Measurements from ENCODE around the gene FILIP1.

Gene FILIP1

DNA sequence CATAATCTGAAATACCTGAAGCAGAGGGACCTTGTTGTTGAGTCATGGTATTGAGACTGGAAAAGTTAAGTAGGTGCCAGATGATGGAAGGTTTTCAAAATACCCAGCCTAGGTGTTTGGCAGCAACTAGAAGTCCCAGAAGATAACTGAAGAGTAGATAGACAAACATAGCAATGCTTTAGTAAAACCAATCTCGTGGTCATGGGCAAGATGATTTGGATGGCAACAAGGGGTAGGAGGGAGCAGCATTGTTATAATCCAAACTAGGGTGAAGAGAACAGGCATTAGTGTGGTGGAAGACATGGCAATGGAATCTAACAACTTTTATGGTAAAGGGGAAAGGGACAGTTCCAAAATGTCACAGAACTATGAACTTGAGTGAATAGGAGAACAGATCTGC lies 2.3 kb downstream of the FILIP1 start:
- no peak for DNase-seq

DNA sequence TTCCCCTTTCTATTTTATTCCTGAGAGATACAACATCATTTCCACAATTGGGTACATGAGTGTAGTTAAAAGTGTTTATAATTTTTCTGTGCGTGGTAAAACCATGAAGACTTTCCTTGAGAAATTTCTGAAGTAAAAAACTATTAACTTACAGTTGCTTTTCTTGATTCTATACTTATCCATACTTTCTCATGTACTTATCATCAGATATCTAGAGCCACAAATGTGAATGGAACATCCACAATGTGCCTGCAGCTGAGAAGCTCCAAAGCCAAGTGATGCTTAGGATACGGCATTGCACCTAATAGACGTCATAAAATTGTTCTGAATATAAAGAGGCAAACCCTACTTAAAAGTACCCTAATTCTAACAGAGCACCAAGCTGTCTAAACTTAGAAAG lies 2.9 kb downstream of the FILIP1 start:
- DNase-seq, result no peak

DNA sequence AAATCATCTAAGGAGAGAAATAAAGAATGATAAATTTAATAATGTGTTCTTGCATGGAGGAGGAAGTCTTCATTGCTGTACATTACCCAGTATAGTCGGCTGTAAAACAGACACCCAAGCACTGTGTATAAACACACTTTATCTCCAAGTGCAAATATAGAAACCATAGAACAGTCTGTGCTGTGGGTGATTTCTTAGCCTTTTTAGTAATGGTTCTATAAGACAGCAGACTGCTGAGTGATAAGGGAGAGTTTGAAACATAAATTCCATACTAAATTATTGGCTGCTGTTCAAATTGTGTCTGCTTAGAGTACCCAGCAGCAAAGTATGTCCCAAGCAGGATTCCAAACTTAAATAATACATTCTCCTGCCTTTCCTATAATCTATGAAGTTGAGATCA lies 4.6 kb downstream of the FILIP1 start:
- DNase-seq, result no peak

- DNase-seq, result no peak
These were observed 5.6 kb downstream of the FILIP1 start for GRCh38 chr6:75488033-75488432.

DNA sequence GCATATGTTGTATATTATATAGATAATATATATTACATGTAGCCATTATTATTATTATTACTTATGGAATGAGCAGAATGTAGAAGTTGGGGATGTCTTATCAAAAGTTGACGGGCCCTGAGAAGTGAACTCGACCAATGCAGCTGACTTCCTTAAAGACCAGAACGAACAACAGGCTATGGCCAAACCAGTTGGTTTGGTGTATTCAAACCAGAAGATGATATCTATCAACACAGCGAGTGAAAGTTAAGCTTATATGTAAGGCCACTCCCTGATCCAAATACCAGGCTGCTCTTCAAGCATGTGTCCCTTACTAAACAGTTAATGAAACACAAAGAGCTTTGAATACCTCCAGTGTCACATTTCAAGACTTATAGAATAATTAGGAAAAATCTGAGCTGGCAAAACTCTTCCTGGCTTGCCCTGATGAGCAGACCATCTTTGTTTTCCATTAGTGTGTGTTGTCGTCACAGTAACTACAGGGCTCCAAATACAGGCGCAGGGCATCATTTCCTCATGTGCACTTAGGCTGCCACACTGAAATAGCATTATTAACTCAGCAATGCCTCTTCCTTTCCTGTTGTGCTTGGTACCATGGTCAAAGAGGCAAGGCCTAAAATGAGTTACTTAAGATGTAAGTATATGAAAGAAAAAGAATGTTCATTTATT lies 6.6 kb downstream of the FILIP1 start:
- no peak for DNase-seq

DNA sequence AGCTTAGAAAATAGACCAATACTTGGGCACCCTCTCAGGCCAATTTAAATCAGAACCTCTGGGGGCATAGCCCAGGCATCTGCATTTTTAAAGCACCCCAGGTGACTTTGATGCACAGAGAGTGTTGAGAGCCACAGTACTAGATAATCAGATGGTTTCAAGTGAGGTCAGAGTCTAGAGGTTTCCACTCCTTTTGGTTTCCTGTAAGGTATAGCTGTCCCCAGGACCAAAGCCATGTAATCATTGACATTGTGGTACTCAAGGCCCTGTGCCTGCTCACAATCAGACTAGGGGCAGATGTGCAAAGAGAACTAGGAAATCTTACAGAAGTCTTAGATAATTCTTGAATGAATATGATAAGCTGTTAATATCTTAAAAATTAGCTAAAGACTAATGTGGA lies 9.1 kb downstream of the FILIP1 start:
- DNase-seq, result no peak

DNA sequence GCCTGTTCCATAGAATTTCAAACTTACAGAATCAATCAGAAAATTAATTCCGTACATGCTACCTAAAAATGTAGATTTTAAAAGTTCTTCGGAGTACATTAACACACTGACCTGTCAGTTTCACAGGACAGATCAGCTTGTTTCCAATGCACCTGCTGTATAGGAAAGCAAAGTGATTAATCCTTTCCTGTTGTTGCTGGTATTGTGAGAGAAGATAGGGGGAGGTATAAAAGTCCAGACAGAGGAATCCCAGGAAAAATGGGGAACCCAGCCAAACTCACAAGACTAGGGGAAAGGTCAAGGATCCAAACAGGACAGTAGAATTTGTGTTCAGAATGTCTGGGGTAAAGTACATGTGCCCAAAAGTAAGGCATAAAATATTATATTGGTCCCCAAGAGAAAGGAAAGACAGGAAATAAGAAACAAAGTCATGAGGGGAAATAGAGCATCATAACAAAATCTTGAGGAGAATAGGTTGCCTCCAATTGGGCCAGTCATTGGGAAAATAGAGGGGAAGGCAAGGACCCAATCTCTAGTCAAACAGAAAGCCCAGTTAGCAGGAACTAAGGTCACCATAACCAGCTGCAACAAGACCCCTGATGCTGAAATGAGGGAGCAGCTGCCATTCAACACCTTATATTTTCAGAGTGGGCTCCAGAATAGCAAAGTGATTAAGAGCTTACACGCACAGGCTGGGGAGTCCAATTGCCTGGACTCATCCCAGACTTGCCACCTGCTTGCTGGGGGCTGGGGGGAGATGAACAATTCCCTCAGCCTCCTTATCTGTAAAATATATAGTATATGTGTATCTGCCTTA lies 10.3 kb downstream of the FILIP1 start:
- DNase-seq, result no peak

DNA sequence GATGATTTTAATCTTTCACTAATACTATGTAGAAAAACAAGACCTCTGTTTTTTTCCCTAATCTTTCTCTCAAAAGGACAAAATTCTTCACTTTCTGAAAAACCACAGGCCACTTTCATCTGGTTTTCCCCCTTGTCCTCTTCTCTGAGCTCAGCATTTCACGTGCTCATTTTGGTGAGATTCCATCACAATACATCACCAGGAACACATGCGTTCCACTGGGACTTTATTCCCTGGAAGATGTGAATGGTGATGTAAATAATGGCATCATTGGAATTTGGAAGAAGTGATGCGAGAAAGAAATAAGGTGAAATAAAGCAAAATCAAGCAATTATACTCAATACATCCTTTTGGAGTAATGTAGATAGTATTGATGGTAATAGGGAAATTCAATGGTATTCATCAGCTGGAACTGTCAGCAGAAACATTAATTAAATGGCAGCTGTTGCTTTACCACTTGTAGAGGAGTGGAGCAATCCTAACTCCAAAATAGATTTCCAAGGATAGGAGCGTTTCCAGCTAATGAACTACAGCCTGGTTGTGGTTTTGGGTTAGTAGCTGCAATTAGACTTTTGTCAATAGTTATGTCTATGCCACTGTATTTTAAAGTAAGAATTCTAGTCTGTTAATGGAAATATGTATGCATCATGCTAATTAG lies 11.5 kb downstream of the FILIP1 start:
- no peak for DNase-seq

- DNase-seq, result no peak
These were observed 12.2 kb downstream of the FILIP1 start for GRCh38 chr6:75481394-75481793.

- DNase-seq, result no peak
These were observed 13.2 kb downstream of the FILIP1 start for GRCh38 chr6:75480425-75480824.

- no peak for DNase-seq
These were observed 13.9 kb downstream of the FILIP1 start for GRCh38 chr6:75479712-75480111.

DNA sequence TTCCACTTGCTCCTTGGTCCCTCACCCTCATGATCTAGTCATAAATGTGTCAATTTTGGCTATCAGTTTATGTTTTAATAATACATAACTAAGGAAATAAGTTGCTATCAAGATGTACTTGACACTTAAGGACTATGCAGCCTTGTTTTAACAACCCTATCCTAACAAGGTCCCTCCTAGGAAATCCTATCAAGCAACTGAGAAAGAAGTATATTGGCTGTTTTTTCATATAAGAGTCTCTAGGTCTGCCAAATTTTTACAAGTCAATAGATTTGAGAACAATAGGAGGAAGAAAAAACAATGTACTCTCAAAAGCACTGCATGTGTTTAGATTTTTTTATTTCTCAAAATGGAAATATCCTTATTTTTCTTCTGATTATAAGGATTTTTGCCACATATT lies 14.7 kb downstream of the FILIP1 start:
- DNase-seq, result no peak

DNA sequence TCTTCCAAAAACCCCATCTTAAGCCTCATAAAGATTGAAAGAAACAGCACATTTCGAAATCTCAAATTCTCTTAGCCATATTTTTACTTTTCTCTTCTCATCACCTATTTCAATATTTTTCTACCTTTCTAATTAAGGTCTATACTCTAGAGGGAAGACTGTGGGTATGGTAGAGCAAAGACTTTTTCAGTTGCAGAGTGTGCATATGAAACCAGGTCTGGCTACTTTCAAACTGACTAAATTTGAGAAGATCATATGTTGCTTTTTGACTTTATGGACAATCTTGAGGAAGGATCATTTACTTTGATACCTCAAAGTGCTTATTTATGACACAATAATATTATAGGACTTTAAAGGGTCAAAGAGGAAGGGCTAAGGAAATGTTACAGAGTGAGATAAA lies 20.7 kb downstream of the FILIP1 start:
- no peak for DNase-seq

DNA sequence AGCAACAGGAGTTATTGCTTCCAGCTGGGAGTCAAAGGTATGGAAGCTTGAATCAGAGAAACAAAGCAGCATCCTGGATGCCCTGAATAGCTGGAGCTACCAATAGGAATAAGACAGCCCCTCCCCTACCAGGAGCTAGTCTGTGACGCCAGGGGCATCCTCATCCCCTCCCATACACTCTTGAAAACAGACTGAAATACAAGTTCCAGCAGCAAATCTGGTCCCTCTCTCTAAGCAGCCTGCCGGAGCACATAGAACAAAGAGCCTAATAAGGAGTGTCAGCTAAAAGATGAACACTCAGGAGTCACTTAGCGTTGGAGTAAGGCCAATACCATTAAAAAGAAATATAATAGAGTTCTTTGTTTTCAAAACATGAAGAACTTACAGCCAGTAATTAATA lies 25.6 kb downstream of the FILIP1 start:
- no peak for DNase-seq

- no peak for DNase-seq
These were observed 26.3 kb downstream of the FILIP1 start for GRCh38 chr6:75467284-75467683.

- no peak for DNase-seq
These were observed 27.0 kb downstream of the FILIP1 start for GRCh38 chr6:75466636-75467035.

GRCh38 chr6:75463908-75464307 lies 29.7 kb downstream of the FILIP1 start:
- no peak for DNase-seq

GRCh38 chr6:75463061-75463460 lies 30.5 kb downstream of the FILIP1 start:
- DNase-seq, result no peak

GRCh38 chr6:75460681-75461080 lies 32.9 kb downstream of the FILIP1 start:
- no peak for DNase-seq

- DNase-seq, result no peak
These were observed 34.7 kb downstream of the FILIP1 start for GRCh38 chr6:75458895-75459294.

GRCh38 chr6:75450903-75451302 lies 42.7 kb downstream of the FILIP1 start:
- DNase-seq, result no peak

GRCh38 chr6:75449630-75450206 lies 43.9 kb downstream of the FILIP1 start:
- no peak for DNase-seq

DNA sequence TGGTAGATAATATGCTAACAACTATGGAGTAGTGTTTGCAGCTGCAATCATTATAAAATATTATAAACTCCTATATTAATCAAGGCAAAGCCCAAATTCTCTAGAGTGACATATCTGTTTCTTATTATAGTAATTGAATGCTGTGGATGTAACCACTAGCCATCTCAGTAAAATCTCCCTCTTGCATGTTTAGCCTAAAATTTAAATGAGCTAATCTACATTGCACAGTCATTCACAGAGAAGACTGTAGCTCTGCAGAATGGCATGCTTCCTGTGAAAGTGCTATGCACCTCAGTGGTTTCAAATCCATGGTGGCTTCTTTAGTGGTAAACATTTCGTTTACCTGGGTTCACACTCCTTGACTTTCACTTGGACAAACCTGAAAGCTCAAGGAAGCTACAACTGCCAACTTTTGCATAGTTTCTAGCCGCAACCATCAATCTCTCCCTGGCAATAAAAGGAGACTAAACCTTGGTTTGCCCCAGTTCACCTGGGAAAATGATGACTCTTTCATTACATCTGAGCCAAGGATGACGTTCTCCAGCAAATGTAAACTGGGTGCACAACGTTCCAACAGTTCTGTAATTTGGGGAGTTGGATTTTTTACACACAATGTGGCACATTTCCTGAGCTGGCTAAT lies 47.2 kb downstream of the FILIP1 start:
- no peak for DNase-seq

Data from CD4-positive, alpha-beta T cell treated with Interleukin-21 for 1 hour (primary cell).